ENCODE measurements around the gene ACTN4.
"Not testable (repeated sequence)": the region's sequence is repeated elsewhere in the genome, so short reads cannot be mapped to it uniquely, and the experiment has no call there.

ACTN4 gene

GRCh38 chr19:38647368-38647965 lies at the start of gene ACTN4:
Gene ACTN4 (plus strand): TSS chr19:38647649. CDS start chr19:38647746, 97 bp downstream.
- TF ChIP-seq ZNF274 (IDR thresholded peaks at IDR 0.05; ENCODE audit: low read depth, low read length), result no peak

GRCh38 chr19:38599722-38600121 lies 47.7 kb upstream of the ACTN4 start:
- TF ChIP-seq ZNF274 (IDR thresholded peaks at IDR 0.05; ENCODE audit: low read depth, low read length), result no peak
- no peak overlapping the region for H3K4me3 ChIP-seq (ENCODE audit: low read length)

More at GRCh38 chr19:38647368-38647965, at the start of gene ACTN4:
- peak within 1 kb of the TSS; percentile 88 for H3K4me3 ChIP-seq (ENCODE audit: low read length)

DNA sequence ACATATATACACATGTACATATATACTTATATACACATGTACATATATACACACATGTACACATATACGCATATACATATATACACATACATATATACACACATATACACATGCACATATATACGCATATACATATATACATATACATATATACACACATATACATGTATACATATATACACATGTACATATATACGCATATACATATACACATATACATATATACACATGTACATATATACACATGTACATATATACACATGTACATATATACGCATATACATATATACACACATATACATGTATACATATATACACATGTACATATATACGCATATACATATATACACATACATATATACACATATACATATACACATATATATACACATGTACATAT lies 44.6 kb upstream of the ACTN4 start:
- not testable (repeated sequence) for H3K4me3 ChIP-seq (ENCODE audit: low read length)

GRCh38 chr19:38606131-38606530 lies 41.3 kb upstream of the ACTN4 start:
- H3K4me3 ChIP-seq (ENCODE audit: low read length), result no peak overlapping the region
- no peak for TF ChIP-seq ZNF274 (IDR thresholded peaks at IDR 0.05; ENCODE audit: low read depth, low read length)

DNA sequence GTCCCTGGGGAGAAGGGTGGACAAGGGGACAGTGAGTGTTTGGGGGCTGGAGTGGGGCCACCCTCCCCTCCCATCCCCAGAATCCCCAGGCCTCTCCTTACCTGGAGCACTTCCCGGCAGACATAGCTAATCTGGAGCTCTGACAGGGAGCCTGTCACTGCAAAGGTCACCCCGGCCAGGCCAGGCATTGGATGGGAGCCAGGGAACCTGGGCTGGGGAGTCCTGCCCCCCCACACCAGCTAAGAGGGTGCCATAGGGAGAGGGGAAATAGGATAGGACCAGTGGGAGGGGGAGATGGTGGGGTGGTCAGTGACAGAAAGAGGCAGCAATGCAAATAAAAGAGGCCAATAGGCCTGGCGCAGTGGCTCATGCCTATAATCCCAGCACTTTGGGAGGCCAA lies 33.2 kb upstream of the ACTN4 start:
- H3K4me3 ChIP-seq (ENCODE audit: low read length), result no peak overlapping the region
- no peak for TF ChIP-seq ZNF274 (IDR thresholded peaks at IDR 0.05; ENCODE audit: low read depth, low read length)

GRCh38 chr19:38615007-38615581 lies 32.4 kb upstream of the ACTN4 start:
- no peak for TF ChIP-seq ZNF274 (IDR thresholded peaks at IDR 0.05; ENCODE audit: low read depth, low read length)
- H3K4me3 ChIP-seq (ENCODE audit: low read length), result no peak overlapping the region

DNA sequence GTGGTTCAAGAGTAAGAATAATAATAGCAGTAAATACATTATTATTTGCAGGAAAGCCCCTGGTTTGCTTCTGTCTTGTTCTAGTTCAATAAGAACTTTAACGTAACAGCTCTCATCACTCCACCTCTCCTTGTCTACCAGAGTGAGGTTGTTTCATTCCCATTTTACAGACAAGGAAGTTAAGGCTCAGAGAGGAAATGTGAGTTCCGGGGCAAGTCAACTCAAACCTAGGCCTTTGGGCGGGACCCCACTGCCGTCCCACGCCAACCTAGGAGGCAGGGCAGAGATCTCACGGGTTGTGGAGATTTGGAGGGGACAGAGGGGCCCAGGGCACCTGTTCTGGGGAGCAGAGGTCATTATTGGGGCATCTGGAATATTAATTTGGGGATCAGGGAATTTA lies 31.2 kb upstream of the ACTN4 start:
- no peak for TF ChIP-seq ZNF274 (IDR thresholded peaks at IDR 0.05; ENCODE audit: low read depth, low read length)

GRCh38 chr19:38617283-38617763 lies 30.1 kb upstream of the ACTN4 start:
- no peak for TF ChIP-seq ZNF274 (IDR thresholded peaks at IDR 0.05; ENCODE audit: low read depth, low read length)
- peak overlapping the region; percentile 71 for H3K4me3 ChIP-seq (ENCODE audit: low read length)

More for the DNA sequence above, 31.2 kb upstream of the ACTN4 start:
- H3K4me3 ChIP-seq (ENCODE audit: low read length), result peak overlapping the region; percentile 71; the same call in 1 of the 2 replicates

DNA sequence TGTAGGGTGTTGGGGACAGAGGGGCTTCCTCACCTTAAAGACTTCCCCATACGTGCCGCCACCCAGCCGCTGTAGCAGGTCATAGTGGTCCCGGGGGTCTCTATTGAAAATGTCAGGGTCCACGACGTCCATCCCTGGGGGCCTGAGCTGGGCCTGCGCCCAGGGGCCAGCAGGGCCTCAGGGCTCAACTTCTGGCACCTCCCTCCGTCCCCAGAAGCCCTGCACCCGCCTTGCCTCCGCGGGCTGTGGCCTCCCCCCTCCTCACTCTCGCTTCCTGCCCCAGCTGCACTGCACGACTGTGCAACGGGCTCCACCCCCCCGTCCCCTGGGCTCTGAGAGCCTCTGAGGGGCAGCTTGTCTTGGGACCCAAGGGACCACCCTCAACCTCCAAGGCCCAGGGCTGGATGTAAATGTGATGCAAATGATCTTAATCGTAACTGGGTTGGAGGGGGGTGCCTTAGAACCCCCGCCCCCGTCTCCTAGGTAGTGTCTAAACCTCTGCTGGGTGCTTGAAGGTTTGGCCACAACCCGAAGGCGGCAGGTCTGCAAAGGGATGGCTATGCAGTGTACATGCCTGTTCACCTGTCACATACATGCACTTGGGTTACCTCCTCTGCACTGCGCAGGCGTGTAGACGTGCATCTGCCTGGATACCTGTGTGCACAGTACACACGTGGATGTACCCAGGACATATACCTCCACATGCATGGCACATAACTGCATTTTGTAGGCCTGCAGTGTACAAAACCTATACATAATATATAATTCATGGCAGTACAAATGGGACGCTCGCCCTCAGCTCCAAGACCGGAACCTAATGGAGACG lies 29.5 kb upstream of the ACTN4 start, which contains the start of gene MAP4K1:
MAP4K1 (minus strand) TSS at position 190 of the 826 bp plus-strand sequence; CDS start at position 132, 58 bp downstream.
- peak within 1 kb of the TSS; percentile 71 for H3K4me3 ChIP-seq (ENCODE audit: low read length)
- TF ChIP-seq ZNF274 (IDR thresholded peaks at IDR 0.05; ENCODE audit: low read depth, low read length), result no peak

DNA sequence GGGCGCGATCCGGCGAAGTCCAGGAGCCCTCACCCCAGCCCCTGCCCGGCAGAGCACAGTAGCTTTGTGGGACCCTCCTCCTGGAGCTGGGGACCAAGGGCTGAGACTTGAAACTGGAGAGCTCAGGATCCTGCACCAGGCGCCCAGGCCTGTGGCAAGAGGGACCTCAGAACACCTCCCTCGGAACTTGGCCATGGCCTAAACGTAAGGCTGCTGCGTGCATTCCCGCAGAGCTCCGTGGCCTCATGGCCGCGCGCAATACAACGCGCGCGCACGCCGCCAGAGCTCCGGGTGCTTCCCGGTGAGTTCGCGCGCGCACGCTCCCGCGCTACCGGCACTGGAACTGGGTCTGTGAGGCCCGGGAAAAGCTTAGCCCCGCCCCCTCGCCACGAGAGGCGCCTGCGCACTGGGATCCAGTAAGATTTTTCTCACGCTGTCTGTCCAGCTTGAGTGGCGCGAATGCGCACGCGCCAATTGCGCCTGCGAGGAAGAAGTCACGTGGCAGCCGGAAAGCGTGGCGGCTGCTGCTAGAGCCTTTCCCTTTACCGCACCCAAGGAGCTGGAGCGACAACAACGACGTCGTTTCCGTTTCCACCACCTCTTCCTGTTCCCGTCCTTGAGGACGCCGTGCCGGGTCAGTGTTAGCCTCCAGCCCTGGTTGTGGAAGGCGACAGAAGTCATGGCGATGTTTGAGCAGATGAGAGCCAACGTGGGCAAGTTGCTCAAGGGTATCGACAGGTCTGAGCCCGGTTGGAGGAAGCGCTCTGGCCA lies 28.7 kb upstream of the ACTN4 start, which contains the start of gene EIF3K:
EIF3K (plus strand) TSS at position 599 of the 771 bp plus-strand sequence; CDS start at position 680, 81 bp downstream.
- TF ChIP-seq ZNF274 (IDR thresholded peaks at IDR 0.05; ENCODE audit: low read depth, low read length), result no peak
- peak within 1 kb of the TSS; percentile 93 for H3K4me3 ChIP-seq (ENCODE audit: low read length)

GRCh38 chr19:38619361-38620174 lies 27.9 kb upstream of the ACTN4 start:
- peak overlapping the region; percentile 93 for H3K4me3 ChIP-seq (ENCODE audit: low read length)
- TF ChIP-seq ZNF274 (IDR thresholded peaks at IDR 0.05; ENCODE audit: low read depth, low read length), result no peak

DNA sequence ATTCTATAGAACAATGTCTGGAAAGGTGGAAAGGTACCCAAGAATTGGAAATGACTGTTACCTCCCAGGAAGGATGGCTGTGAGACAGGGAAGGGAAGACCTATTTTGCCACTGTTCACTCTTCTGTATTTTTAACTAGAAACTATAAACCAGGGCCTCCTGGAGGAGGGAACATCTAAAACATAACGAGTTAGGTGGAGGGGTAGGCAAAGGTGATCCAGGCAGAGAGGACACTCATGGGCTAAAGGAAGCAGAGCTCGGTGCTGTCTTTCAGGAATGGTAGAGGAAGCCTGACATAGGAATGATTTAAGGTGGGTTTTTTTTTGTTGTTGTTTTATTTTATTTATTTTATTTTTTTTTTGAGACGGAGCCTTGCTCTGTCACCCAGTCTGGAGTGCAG lies 22.6 kb upstream of the ACTN4 start:
- no peak overlapping the region for H3K4me3 ChIP-seq (ENCODE audit: low read length)
- TF ChIP-seq ZNF274 (IDR thresholded peaks at IDR 0.05; ENCODE audit: low read depth, low read length), result no peak

- H3K4me3 ChIP-seq (ENCODE audit: low read length), result no peak overlapping the region
- TF ChIP-seq ZNF274 (IDR thresholded peaks at IDR 0.05; ENCODE audit: low read depth, low read length), result no peak
Measured at GRCh38 chr19:38626401-38626800, 21.0 kb upstream of the ACTN4 start.
